HepG2 (cell line): ENCODE data around the gene MSMO1.

ENCODE experiments used
- SYNCRIP ChIP-seq: fragments of 200-400 bp; formaldehyde crosslinking; IDR thresholded peaks from 2 replicates; pipeline ENCODE4 v1.6.1; 2018; ENCODE audit warnings: mild to moderate bottlenecking, low read depth, low read length; ENCODE audit not compliant: insufficient read depth
- TCF7L2 ChIP-seq: IDR thresholded peaks from 2 replicates; pipeline ENCODE4 v1.6.1; 2011; ENCODE audit warnings: mild to moderate bottlenecking, low read depth, low read length, moderate library complexity
- TEAD2 ChIP-seq: sonication (generic); formaldehyde crosslinking; IDR thresholded peaks from 2 replicates; pipeline ENCODE4 v1.9.0; 2021; ENCODE audit warnings: missing genetic modification reagents
- TF ChIP-seq, protein P1 (sequence below): sonication (generic); formaldehyde crosslinking; IDR thresholded peaks from 2 replicates; pipeline ENCODE4 v1.5.0; 2020; ENCODE audit warnings: mild to moderate bottlenecking, missing genetic modification reagents, moderate library complexity
- TF ChIP-seq, protein P2 (sequence below): sonication (generic); formaldehyde crosslinking; IDR thresholded peaks from 2 replicates; pipeline ENCODE4 v1.4.0; 2020; ENCODE audit warnings: missing genetic modification reagents, mild to moderate bottlenecking, borderline replicate concordance
- TF ChIP-seq, protein P3 (sequence below): fragments of 450-650 bp; IDR thresholded peaks from 2 replicates; pipeline ENCODE4 v1.6.1; 2017; ENCODE audit warnings: mild to moderate bottlenecking

DNA sequence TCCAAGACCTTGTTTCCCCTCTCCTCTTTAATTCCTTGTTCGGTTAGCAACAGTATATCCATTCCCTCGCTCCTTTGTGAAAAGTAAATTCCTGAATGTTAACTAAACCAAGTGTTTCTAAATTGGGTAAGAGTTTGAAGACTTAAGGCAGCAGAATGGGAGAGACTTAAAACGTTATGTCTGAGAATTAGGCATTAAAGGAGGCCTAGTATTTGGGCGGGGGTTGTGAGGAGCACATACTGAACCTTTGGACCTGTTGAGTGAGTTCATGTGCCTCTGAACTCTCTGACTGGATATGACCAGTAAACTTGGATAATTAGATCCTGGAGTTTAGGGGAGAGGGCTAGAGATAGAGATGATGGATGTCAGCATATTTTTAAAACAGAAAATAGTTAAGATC is 1.2 kb downstream of the MSMO1 start:
- TF ChIP-seq SYNCRIP (no peak), TEAD2 (CRISPR knock-in tag) (no peak), TCF7L2 (no peak)
- TF ChIP-seq, protein P1, sequence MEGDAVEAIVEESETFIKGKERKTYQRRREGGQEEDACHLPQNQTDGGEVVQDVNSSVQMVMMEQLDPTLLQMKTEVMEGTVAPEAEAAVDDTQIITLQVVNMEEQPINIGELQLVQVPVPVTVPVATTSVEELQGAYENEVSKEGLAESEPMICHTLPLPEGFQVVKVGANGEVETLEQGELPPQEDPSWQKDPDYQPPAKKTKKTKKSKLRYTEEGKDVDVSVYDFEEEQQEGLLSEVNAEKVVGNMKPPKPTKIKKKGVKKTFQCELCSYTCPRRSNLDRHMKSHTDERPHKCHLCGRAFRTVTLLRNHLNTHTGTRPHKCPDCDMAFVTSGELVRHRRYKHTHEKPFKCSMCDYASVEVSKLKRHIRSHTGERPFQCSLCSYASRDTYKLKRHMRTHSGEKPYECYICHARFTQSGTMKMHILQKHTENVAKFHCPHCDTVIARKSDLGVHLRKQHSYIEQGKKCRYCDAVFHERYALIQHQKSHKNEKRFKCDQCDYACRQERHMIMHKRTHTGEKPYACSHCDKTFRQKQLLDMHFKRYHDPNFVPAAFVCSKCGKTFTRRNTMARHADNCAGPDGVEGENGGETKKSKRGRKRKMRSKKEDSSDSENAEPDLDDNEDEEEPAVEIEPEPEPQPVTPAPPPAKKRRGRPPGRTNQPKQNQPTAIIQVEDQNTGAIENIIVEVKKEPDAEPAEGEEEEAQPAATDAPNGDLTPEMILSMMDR: no peak
- TF ChIP-seq, protein P2, sequence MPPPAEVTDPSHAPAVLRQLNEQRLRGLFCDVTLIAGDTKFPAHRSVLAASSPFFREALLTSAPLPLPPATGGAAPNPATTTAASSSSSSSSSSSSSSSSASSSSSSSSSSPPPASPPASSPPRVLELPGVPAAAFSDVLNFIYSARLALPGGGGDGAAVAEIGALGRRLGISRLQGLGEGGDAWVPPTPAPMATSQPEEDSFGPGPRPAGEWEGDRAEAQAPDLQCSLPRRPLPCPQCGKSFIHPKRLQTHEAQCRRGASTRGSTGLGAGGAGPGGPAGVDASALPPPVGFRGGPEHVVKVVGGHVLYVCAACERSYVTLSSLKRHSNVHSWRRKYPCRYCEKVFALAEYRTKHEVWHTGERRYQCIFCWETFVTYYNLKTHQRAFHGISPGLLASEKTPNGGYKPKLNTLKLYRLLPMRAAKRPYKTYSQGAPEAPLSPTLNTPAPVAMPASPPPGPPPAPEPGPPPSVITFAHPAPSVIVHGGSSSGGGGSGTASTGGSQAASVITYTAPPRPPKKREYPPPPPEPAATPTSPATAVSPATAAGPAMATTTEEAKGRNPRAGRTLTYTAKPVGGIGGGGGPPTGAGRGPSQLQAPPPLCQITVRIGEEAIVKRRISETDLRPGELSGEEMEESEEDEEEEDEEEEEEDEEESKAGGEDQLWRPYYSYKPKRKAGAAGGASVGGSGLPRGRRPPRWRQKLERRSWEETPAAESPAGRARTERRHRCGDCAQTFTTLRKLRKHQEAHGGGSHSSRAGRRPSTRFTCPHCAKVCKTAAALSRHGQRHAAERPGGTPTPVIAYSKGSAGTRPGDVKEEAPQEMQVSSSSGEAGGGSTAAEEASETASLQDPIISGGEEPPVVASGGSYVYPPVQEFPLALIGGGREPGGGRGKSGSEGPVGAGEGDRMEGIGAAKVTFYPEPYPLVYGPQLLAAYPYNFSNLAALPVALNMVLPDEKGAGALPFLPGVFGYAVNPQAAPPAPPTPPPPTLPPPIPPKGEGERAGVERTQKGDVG (CRISPR knock-in tag): no peak
- TF ChIP-seq, protein P3, sequence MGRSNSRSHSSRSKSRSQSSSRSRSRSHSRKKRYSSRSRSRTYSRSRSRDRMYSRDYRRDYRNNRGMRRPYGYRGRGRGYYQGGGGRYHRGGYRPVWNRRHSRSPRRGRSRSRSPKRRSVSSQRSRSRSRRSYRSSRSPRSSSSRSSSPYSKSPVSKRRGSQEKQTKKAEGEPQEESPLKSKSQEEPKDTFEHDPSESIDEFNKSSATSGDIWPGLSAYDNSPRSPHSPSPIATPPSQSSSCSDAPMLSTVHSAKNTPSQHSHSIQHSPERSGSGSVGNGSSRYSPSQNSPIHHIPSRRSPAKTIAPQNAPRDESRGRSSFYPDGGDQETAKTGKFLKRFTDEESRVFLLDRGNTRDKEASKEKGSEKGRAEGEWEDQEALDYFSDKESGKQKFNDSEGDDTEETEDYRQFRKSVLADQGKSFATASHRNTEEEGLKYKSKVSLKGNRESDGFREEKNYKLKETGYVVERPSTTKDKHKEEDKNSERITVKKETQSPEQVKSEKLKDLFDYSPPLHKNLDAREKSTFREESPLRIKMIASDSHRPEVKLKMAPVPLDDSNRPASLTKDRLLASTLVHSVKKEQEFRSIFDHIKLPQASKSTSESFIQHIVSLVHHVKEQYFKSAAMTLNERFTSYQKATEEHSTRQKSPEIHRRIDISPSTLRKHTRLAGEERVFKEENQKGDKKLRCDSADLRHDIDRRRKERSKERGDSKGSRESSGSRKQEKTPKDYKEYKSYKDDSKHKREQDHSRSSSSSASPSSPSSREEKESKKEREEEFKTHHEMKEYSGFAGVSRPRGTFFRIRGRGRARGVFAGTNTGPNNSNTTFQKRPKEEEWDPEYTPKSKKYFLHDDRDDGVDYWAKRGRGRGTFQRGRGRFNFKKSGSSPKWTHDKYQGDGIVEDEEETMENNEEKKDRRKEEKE: no peak
